ENCODE data around the gene TUT1. TPM values are rescaled to one million over a fixed set of nuclear protein-coding genes. Genes with fewer than 3 reads are reported as not detected.

Gene TUT1
- total RNA-seq, 1 experiment from 2014 or later, result 40.0 TPM

- TF ChIP-seq ZNF532 (CRISPR knock-in tag; IDR thresholded peaks at IDR 0.05; ENCODE audit: borderline replicate concordance), result no peak
- TF ChIP-seq GRHL2 (CRISPR knock-in tag; IDR thresholded peaks at IDR 0.05; ENCODE audit: insufficient replicate concordance, severe bottlenecking), result no peak
- no peak for TF ChIP-seq TCF7 (CRISPR knock-in tag; IDR thresholded peaks at IDR 0.05; ENCODE audit: low read depth)
Observed at GRCh38 chr11:62627713-62628112, 36.4 kb upstream of the TUT1 start (continued).

- ChIA-PET CTCF (interaction anchor here (0.9 to 4.5 kb wide), 10 partner anchors 11 to 198 kb away, joined by 3 to 51 read pairs (median 6); partner anchors contain the start of genes EEF1G, EML3, ROM1 and TUT1), POLR2A (interaction anchor here (0.7 to 3.0 kb wide), 17 partner anchors 9 to 239 kb away, joined by 3 to 37 read pairs (median 7); partner anchors contain the start of genes BSCL2, C11orf98, CSKMT and EEF1G)
- peak overlapping the region; percentile 91 for H3K27ac Mint-ChIP-seq
- ATAC-seq, result no peak
- TF ChIP-seq RELA (CRISPR knock-in tag; IDR thresholded peaks at IDR 0.05; ENCODE audit: borderline replicate concordance) (no peak), ATF1 (CRISPR knock-in tag; IDR thresholded peaks at IDR 0.05) (0 out of 2 replicates have a peak, but pooled peaks have one; percentile 5)
- peaks cover 27% of the 10 kb centered on the region for H3K36me3 Mint-ChIP-seq
- H3K4me1 Mint-ChIP-seq, result peaks cover 16% of the 10 kb centered on the region
- no peak for DNase-seq (ENCODE audit: low spot score)
- H3K27me3 Mint-ChIP-seq (ENCODE audit: low read depth), result no peaks in the 10 kb centered on the region
- H3K9me3 Mint-ChIP-seq, result no peaks in the 10 kb centered on the region
- peak overlapping the region; percentile 97 for H3K4me3 Mint-ChIP-seq
Observed at GRCh38 chr11:62622476-62623089, 31.3 kb upstream of the TUT1 start.

- H3K9me3 Mint-ChIP-seq, result no peaks in the 10 kb centered on the region
- no peaks in the 10 kb centered on the region for H3K27me3 Mint-ChIP-seq (ENCODE audit: low read depth)
- peaks cover 19% of the 10 kb centered on the region for H3K36me3 Mint-ChIP-seq
- ChIA-PET CTCF (interaction anchor here (0.6 to 4.5 kb wide), 21 partner anchors 10 to 227 kb away, joined by 3 to 51 read pairs (median 4); partner anchors contain the start of genes BSCL2, C11orf98, EEF1G and EML3), POLR2A (interaction anchor here (0.6 to 3.0 kb wide), 22 partner anchors 9 to 240 kb away, joined by 3 to 37 read pairs (median 6); partner anchors contain the start of genes BSCL2, C11orf98, CSKMT and EEF1G)
- H3K4me3 Mint-ChIP-seq, result peak within 1 kb of the TSS; percentile 97
- peak within 1 kb of the TSS; percentile 93 for H3K27ac Mint-ChIP-seq
- DNase-seq (ENCODE audit: low spot score) (peak; percentile 99), ATAC-seq (peak; percentile 97)
- H3K4me1 Mint-ChIP-seq, result peaks cover 16% of the 10 kb centered on the region
- TF ChIP-seq MAX (CRISPR knock-in tag; IDR thresholded peaks at IDR 0.05) (peak; percentile 97), SMAD4 (CRISPR knock-in tag; IDR thresholded peaks at IDR 0.05) (no peak), E2F5 (CRISPR knock-in tag; IDR thresholded peaks at IDR 0.05) (peak; percentile 93), ATF2 (CRISPR knock-in tag; IDR thresholded peaks at IDR 0.05; ENCODE audit: borderline replicate concordance, low read depth) (no peak), ZBTB43 (CRISPR knock-in tag; IDR thresholded peaks at IDR 0.05) (0 out of 2 replicates have a peak, but pooled peaks have one; percentile 47), STAT6 (CRISPR knock-in tag; conservative IDR thresholded peaks at IDR 0.05; ENCODE audit: low read depth) (no peak), HMGA2 (CRISPR knock-in tag; IDR thresholded peaks at IDR 0.05) (no peak), ZBTB21 (CRISPR knock-in tag; IDR thresholded peaks at IDR 0.05; ENCODE audit: borderline replicate concordance) (no peak), GRHL2 (CRISPR knock-in tag; IDR thresholded peaks at IDR 0.05; ENCODE audit: insufficient replicate concordance, severe bottlenecking) (no peak), FOXK1 (CRISPR knock-in tag; IDR thresholded peaks at IDR 0.05) (peak; percentile 84), E2F4 (CRISPR knock-in tag; IDR thresholded peaks at IDR 0.05; ENCODE audit: borderline replicate concordance, low read depth) (peak; percentile 47; the same call in 1 of the 2 replicates), NR3C1 (CRISPR knock-in tag; conservative IDR thresholded peaks at IDR 0.05; ENCODE audit: low read depth) (0 out of 2 replicates have a peak, but pooled peaks have one; percentile 43)
Observed at GRCh38 chr11:62621567-62622470, 30.5 kb upstream of the TUT1 start, which contains the start of gene B3GAT3. Gene B3GAT3 (minus strand): TSS chr11:62621986. CDS start chr11:62621947, 39 bp downstream.
